HG03457 (cell line): ENCODE measurements around the gene TFG.

ENCODE experiments used
- ATAC-seq: cut with Tn5 transposase; IDR thresholded peaks from one replicate; pipeline ENCODE4 v1.9.1; 2021; ENCODE audit warnings: moderate number of reproducible peaks; ENCODE audit not compliant: unreplicated experiment

The TFG gene

DNA sequence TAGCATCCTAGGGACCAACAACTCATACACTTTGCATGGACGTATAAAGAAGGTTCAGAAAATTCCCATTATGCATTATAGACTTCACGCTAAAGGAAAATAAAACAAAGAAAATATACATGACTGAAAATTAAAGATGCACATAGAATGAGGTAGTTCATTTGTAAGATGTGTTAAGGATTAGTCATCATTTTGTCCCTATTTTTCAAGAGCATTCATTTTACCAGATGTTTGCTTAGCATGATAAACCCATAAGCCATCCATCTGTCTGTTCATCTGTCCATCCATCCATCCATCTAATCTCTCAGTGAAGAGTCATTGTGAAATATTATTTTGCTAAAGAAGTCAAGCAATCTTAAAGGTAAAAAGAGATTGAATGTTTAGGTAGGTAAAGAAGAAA lies 80.3 kb downstream of the TFG start:
- ATAC-seq: no peak

DNA sequence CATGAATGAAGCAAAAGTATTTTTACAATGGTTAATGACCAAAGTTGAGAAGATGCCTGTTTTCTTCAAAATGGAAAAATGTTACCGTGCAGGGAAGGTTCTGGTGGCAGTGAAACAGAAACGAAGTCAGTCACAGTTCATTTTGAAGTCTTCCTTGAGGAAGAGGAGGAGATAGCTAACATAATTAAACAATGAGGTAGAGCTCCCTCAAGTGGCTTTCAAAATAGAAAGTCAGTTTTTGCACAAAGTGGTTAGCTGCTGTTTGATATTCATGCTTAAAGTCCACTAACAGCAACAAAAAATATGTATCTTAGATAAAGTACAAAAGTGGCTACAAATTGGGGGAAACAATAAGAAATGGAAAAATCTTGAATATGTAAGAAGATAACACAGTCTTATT lies 87.3 kb downstream of the TFG start:
- ATAC-seq: no peak

DNA sequence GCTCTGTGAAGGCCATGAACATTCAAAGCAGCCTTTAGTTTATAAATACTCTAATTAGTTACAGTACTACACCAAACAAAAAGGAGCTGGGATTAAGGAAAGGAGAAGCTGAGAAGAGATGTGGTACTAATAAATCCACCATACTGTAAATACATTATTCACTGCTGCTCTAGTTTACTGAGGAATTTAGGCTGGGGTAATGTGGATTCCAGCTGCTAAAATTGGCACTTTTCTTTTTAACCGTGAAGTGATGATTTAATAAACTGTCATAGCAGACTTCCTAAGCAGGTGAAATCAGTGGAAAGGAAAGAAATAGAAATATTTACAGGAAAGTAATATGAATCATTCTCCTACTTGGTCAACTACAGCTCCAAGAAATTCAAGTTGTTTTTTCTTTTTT lies 88.7 kb downstream of the TFG start:
- no peak for ATAC-seq
